ENCODE measurements around the gene BPIFB1.
A peak's percentile ranks its signal among the peaks of the same experiment; 100 is the strongest.

Gene BPIFB1

GRCh38 chr20:33291830-33292355 lies 8.9 kb downstream of the BPIFB1 start:
- DNase-seq (ENCODE audit: low read depth in 2 of 3, low spot score in 2 of 3), result peak; percentile 40 to 60 (median 56)

- no peak for DNase-seq (ENCODE audit: low read depth in 2 of 3, low spot score in 2 of 3)
Observed at GRCh38 chr20:33296206-33296605, 13.2 kb downstream of the BPIFB1 start.

- DNase-seq (ENCODE audit: low read depth in 2 of 3, low spot score in 2 of 3), result no peak
Observed at GRCh38 chr20:33298391-33298790, 15.4 kb downstream of the BPIFB1 start.

GRCh38 chr20:33299111-33299603 lies 16.1 kb downstream of the BPIFB1 start:
- peak; percentile 43 to 76 (median 69) for DNase-seq (ENCODE audit: low read depth in 2 of 3, low spot score in 2 of 3)

GRCh38 chr20:33301192-33301930 lies 18.3 kb downstream of the BPIFB1 start:
- DNase-seq (ENCODE audit: low read depth in 2 of 3, low spot score in 2 of 3), result no peak

GRCh38 chr20:33303595-33303994 lies 20.6 kb downstream of the BPIFB1 start:
- DNase-seq (ENCODE audit: low read depth in 2 of 3, low spot score in 2 of 3), result no peak

- DNase-seq (ENCODE audit: low read depth in 2 of 3, low spot score in 2 of 3), result no peak
Observed at GRCh38 chr20:33304046-33304445, 21.0 kb downstream of the BPIFB1 start.

- DNase-seq (ENCODE audit: low read depth in 2 of 3, low spot score in 2 of 3), result no peak
Observed at GRCh38 chr20:33305589-33306057, 22.6 kb downstream of the BPIFB1 start.

- no peak for DNase-seq (ENCODE audit: low read depth in 2 of 3, low spot score in 2 of 3)
Observed at GRCh38 chr20:33306228-33306627, 23.2 kb downstream of the BPIFB1 start.

- DNase-seq (ENCODE audit: low read depth in 2 of 3, low spot score in 2 of 3), result no peak
Observed at GRCh38 chr20:33306807-33307206, 23.8 kb downstream of the BPIFB1 start.

GRCh38 chr20:33308668-33309067 lies 25.7 kb downstream of the BPIFB1 start:
- DNase-seq (ENCODE audit: low read depth in 2 of 3, low spot score in 2 of 3), result no peak

GRCh38 chr20:33309631-33310030 lies 26.6 kb downstream of the BPIFB1 start:
- no peak for DNase-seq (ENCODE audit: low read depth in 2 of 3, low spot score in 2 of 3)

- DNase-seq (ENCODE audit: low read depth in 2 of 3, low spot score in 2 of 3), result no peak
Observed at GRCh38 chr20:33310327-33310899, 27.4 kb downstream of the BPIFB1 start.

GRCh38 chr20:33311011-33311410 lies 28.0 kb downstream of the BPIFB1 start:
- DNase-seq (ENCODE audit: low read depth in 2 of 3, low spot score in 2 of 3), result no peak

GRCh38 chr20:33311996-33312395 lies 29.0 kb downstream of the BPIFB1 start:
- DNase-seq (ENCODE audit: low read depth in 2 of 3, low spot score in 2 of 3), result no peak

- DNase-seq (ENCODE audit: low read depth in 2 of 3, low spot score in 2 of 3), result no peak
Observed at GRCh38 chr20:33312583-33312982, 29.6 kb downstream of the BPIFB1 start.

GRCh38 chr20:33313686-33314314 lies 30.8 kb downstream of the BPIFB1 start:
- DNase-seq (ENCODE audit: low read depth in 2 of 3, low spot score in 2 of 3), result no peak

- no peak for DNase-seq (ENCODE audit: low read depth in 2 of 3, low spot score in 2 of 3)
Observed at GRCh38 chr20:33316343-33316742, 33.3 kb downstream of the BPIFB1 start.

- DNase-seq (ENCODE audit: low read depth in 2 of 3, low spot score in 2 of 3), result no peak
Observed at GRCh38 chr20:33316958-33317357, 33.9 kb downstream of the BPIFB1 start.

GRCh38 chr20:33317424-33318095 lies 34.5 kb downstream of the BPIFB1 start:
- no peak for DNase-seq (ENCODE audit: low read depth in 2 of 3, low spot score in 2 of 3)

GRCh38 chr20:33318096-33318429 lies 35.0 kb downstream of the BPIFB1 start:
- DNase-seq (ENCODE audit: low read depth in 2 of 3, low spot score in 2 of 3), result no peak

All from activated CD8-positive, alpha-beta memory T cell treated with anti-CD3 and anti-CD28 coated beads for 48 hours (primary cell).